ENCODE data around the gene WDR17. TPM values are rescaled to one million over a fixed set of nuclear protein-coding genes. Genes with fewer than 3 reads are reported as not detected.
A peak's percentile ranks its signal among the peaks of the same experiment; 100 is the strongest.
"Not testable (repeated sequence)": the region's sequence is repeated elsewhere in the genome, so short reads cannot be mapped to it uniquely, and the experiment has no call there.

WDR17 gene
- polyA plus RNA-seq, 3 donors = 6.6 to 11.4 (median 8.8) TPM

DNA sequence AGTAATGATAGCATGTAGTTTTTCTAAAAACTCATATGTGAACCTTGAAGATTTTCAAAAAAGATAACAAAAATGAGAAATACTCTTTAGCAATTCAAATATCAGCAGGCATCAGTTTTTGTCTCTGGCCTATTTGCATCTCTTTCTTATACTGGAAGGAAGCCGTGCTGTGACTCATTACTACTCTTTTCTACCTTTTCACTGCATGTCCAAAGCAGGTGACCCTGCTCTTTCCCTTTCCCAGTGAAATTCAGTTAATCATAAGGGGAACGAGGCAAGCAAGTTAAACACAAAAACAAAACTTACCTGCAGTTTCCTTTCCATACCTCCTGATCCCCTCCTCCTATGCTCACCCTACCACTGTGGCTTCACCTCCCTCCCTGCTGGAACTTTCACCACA lies 120.4 kb downstream of the WDR17 start:
- DNase-seq (ENCODE audit: extremely low read depth in 1 of 11, low read depth in 9 of 11, low spot score in 4 of 11) = no peak

DNA sequence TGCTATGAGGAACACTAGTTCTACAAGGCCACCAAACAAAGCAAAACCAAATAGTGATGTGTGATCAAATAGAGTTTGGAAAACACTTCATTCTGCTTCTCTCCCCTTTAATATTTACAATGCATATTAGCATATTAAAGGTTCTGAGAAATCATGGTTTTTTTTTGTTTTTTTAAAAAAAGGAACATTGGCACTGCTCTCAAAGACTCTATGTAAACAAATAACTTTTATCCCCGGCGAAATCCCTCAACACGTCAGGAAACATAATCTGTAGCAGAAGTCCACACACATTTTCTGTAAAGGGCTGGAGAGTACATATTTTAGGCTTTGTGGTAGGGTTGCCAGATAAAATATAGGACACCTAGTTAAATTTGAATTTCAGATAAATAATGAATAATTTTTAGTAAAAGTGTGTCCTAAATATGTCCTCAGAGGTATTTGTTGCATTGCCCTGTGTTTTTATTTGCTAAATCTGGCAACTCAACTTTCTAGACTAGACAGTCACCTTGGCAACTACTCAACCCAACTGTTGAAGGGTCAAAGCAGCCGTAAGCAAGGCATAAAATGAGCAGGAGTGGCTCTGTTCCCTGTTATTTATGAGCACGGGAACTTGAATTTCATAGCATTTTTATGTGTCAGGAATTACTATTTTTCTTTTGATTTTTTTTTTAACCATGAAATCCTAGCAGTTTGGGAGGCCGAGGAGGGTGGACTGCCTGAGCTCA lies 121.2 kb downstream of the WDR17 start:
- no peak for DNase-seq (ENCODE audit: extremely low read depth in 1 of 11, low read depth in 9 of 11, low spot score in 4 of 11)

DNA sequence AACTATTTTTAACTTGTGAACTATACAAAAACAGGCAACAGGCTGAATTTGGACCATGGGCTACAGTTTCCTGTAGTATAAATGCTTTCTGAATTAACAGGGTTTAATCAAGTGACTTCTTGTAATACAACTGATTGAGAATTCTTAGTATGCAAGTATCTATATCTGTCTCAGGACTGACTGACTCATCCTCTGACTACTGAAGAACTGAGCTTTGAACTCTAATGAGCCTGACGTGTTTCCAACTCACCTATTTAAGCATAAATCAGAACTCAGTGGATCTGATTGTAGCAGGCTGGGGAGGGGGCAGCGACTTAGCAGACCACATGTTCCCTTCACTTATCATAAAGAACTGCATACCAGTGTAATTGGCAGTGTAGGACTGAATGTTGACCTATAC lies 122.0 kb downstream of the WDR17 start:
- no peak for DNase-seq (ENCODE audit: extremely low read depth in 1 of 11, low read depth in 9 of 11, low spot score in 4 of 11)

DNA sequence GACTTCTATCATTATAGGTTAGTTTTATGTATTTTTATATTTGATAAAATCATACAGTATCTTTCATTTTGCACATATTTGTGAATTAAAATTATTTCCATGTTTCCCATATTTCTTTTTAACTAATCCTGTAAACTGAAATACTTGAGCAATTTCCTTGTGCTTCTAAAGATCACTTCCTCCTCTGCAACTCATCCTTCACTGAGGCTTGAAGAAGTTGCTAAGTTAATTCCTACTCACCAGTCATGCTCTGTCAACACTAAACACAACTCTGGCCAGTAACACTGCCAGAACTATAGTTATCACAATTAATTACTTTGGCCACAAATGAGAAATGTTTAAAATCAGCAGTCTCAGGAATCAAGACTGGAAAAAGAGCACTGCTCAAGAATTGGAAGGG lies 123.0 kb downstream of the WDR17 start:
- no peak for DNase-seq (ENCODE audit: extremely low read depth in 1 of 11, low read depth in 9 of 11, low spot score in 4 of 11)

DNA sequence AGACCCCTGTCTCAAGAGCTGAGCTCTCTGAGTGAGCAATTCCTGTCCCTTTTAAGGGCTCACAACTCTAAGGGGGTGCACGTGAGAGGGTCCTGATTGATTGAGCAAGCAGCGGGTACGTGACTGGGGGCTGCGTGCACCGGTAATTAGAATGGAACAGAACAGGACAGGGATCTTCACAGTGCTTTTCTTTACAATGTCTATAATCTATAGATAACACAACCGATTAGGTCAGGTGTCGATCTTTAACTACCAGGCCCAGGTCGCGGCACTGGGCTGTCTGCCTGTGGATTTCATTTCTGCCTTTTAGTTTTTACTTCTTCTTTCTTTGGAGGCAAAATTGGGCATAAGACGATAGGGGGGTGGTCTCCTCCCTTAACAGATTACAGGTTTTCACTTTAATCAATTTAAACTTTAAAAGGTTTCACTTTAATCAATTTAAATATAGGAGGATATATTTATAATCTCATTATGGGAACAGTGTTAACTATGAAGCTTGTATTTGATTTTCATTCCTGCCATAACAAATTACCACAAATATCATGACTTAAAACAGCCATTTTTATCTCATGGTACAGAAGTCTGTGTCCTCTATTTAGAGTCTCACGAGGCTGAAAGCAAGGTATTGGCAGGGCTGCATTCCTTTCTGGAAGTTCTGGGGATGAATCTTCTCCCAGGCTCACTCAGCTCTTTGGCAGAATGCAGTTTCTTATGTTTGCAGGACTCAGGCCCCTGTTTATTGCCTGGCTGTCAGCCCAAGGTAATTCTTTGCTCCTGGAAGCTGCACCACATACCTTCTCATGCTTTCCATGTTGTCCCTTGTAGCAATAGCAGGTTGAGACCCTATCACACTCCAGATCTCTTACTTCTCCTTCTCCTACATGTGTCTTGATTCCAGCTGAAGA lies 124.5 kb downstream of the WDR17 start:
- DNase-seq (ENCODE audit: extremely low read depth in 1 of 11, low read depth in 9 of 11, low spot score in 4 of 11) = no peak

DNA sequence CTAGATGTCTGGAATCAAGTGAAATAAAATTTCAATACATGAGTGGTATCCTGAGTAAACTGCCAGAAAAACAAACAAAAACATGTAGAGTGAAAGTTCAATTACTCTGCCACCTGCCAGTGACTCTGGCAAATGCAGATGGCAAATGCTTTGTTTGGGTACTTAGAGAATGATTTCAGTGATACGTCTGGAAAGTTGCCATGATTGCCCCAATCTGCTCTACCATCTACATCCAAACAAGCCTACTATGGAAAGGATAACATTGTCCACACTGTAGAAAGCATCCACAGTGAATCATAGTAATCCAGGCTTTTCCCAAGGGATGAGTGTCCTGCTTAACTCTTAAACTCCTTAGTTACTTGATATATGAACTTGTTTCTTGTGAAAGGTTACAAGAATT lies 126.3 kb downstream of the WDR17 start:
- DNase-seq (ENCODE audit: extremely low read depth in 1 of 11, low read depth in 9 of 11, low spot score in 4 of 11) = no peak

DNA sequence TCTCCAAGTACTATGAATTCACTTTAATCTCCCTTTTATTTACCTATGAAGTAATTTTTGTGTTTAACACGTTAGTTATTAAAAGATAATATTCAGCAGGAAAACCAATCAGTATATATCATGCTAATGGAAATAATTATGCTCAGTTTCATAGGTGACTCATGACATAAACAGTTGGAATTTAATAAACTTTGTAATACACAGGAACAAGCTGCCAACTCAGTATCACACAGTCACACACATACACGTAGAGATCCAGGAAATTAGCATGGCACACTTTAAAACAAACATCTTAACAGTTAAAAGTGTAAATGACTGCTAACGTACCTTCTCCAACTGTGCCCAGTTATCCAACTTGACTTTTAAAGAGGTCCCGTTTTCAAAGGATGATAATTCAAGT lies 127.5 kb downstream of the WDR17 start:
- DNase-seq (ENCODE audit: extremely low read depth in 1 of 11, low read depth in 9 of 11, low spot score in 4 of 11) = no peak

DNA sequence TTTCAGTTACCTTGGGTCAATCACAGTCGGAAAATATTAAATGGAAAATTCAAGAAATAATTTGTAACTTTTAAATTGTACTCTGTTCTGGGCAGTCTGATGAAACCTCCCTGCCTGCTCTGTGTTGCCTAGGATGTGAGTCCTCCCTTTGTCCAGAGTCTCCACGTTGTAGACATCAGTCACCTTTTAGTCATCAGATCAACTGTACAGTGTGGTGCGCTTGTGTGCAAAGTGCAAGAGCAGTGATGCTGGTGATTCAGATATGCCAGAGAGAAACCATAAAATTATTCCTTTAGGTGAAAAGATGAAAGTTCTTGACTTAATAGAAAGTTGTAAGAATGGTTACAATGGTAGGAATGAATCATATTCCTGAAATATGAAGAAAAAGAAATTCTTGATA lies 128.3 kb downstream of the WDR17 start:
- DNase-seq (ENCODE audit: extremely low read depth in 1 of 11, low read depth in 9 of 11, low spot score in 4 of 11) = no peak

DNA sequence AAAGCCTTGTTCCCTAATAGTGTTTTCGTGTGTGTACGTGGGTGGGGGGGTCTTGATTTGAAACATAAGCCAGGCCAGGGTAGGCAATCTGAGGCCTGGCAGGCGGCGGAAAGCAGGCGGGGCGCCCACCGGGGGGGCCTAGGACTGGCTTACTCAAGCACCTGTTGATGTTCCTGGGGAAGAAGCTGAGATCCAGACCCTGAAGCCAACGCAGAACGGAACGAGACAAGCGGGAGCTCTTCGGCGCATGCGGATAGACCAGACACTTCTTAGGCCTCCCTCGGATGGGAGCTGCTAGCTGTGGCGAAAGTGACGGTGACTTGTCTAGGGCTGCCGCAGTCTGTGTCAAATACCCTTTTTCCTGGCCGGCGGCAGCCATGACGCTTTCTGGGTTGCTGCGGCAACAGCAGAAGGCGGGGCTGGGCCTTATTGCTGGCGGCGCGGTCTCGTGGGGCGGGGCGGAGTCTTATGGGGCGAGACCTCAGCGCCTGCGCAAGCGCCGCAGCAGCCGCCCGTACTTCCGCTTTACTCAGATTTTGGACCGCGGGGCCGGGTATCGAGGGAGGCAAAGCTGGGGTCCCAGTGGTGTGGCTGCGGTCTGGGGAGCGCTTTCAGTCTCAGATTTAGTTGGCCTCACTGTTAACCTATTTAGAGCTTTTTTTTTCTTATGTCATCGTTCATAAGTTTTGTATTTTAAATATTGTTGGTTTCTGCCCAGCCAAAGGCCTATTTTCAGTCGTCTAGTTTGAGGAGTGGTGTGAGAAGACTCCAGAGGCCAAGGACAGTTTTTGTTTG lies 129.7 kb downstream of the WDR17 start, which contains the start of gene SPATA4:
Gene SPATA4, minus strand, starts transcription at position 402 of the 795 bp plus-strand sequence. Its CDS starts 23 bp downstream, at position 379.
- peak; percentile 73 to 90 (median 85) for DNase-seq (ENCODE audit: extremely low read depth in 1 of 11, low read depth in 9 of 11, low spot score in 4 of 11)

DNA sequence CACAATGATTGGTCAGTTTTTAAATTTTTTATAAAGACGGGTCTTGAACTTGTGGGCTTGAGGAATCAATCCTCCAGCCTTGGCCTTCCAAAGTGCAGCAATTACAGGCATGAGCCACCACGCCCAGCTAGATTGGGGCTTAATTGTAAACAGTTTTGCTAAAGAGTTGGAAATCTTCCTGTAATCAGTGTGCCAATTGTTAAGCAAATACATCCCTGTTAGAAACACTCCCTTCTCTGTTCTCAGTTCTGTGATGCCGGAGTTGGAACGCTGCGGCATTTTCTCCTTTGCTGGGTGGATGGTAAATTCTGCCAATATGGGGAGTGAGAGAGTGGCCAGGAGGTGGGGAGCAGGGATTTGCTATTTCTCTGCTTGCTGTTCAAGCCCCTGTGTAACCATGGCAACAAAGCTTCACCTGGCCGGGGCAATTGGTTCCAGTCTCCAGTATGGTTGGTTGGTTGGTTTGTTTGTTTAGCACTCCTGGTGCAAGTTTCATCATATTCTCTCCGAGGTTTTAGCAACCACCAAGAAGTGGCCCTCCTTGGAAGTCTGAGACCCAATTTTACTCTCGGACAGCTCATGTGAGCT lies 132.8 kb downstream of the WDR17 start:
- DNase-seq (ENCODE audit: extremely low read depth in 1 of 11, low read depth in 9 of 11, low spot score in 4 of 11) = no peak

DNA sequence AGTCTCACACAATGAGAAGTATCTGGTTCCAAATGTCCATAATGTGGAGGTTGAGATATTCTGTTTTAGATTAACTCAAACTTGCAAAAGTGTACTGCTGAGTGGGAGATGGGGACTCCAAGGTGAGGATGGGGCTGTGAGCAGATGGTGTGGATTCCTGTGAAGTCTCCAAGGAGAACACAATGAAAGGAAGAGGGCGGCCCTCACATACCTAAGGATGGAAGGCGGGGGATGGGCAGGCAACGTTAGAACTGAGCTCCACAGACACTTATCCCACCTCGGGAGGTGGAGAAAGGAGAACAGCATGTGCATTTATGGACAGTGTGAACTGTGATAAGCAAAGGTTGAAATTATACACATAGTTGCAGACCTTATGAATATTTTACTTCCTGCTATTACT lies 139.7 kb downstream of the WDR17 start:
- no peak for DNase-seq (ENCODE audit: extremely low read depth in 1 of 11, low read depth in 9 of 11, low spot score in 4 of 11)

DNA sequence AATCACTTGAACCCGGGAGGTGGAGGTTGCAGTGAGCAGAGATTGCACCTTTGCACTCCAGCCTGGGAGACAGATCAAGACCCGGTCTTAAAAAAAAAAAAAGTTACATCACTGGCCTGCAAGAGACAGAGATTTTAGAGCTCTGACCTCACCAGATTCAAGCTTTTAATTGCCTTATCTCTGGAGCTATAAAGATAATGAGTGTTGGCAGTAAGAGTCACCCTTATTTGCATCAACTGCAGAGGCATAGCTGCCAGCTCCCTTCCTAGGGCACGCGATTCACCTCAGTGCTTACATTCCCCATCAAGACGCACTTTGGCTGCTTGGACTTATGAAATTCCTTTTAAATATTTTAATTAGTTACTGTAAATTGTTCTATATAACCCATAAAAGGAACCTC lies 142.2 kb downstream of the WDR17 start:
- DNase-seq (ENCODE audit: extremely low read depth in 1 of 11, low read depth in 9 of 11, low spot score in 4 of 11) = no peak

DNA sequence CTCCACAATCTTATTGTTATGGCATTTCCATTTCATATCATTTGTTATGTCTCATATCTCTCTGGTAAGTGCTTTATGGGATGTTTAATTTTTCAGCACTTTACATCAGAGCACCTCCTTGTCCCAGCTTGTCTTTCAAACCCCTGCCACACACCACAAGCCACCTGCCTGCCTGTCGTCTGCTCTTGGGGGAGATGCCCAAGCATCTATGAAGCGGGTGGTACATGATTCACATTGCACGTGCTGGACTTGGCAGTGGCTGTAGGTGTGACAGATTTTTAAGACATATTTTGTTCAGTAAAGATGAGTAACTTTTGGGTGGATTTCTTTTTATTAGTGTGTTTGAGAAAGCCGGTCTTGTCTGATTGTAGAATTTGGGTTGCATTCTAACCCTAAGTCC lies 143.9 kb downstream of the WDR17 start:
- DNase-seq (ENCODE audit: extremely low read depth in 1 of 11, low read depth in 9 of 11, low spot score in 4 of 11) = no peak

DNA sequence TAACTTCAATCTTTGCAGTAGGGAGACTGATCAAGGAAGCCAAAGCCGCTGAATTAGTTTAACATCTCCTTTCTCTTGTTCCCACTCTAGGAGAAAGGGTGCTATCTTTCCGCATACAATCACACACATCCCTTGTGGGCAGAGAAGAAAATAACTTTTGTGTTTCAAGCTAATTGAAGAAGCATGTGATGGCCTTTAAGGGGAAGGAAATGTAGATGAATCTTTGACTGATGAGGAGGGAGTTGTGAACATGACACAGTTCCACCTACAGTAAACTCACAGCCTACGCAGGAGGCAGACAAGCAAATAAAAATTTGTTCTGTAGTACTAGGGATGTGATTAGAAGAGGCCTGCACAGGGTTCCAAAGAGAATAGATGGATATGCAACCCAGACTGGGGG lies 144.5 kb downstream of the WDR17 start:
- DNase-seq (ENCODE audit: extremely low read depth in 1 of 11, low read depth in 9 of 11, low spot score in 4 of 11) = no peak

DNA sequence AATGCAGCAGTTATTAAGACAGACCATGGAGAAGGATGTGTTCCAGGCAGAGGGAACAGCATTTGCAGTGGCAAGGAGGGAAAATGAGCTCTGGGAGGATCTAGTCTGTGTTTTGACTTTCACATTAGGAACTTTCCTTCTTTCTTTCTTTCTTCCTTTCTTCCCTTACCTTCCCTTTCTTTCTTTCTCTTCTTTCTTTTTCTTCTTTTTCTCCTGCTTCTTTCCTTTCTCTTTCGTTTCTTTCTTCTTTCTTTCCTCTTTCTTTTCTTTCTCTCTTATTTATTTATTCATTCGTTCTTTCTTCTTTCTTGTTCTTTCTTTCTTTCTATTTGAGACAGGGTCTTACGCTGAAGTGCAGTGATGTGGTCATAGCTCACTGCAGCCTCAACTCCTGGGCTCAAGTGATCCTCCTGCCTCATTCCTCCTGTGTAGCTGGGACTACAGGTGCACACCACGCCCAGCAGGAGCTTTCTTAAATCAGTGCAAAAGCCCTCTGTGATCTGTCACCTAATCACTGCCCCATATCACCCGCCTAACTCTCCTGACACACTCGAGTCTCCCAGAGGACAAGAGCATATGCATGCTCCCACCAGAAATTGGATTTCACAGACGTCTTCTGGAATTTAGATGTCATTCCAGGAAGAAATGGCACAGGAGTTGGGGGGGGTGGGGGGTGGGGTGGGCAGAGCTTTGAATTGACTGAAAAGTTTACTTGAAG lies 145.1 kb downstream of the WDR17 start:
- DNase-seq (ENCODE audit: extremely low read depth in 1 of 11, low read depth in 9 of 11, low spot score in 4 of 11) = no peak

DNA sequence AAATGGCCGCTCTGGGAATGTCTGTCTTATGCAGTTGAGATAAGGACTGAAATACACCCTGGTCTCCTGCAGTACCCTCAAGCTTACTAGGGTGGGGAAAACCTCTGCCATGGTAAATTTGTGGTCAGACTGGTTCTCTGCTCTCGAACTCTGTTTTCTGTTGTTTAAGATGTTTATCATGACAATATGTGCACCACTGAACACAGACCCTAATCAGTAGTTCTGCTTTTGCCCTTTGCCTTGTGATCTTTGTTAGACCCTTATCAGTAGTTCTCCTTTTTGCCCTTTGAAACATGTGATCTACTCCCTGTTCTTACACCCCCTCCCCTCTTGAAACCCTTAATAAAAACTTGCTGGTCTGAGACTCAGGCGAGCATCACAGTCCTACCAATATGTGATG lies 146.7 kb downstream of the WDR17 start:
- not testable (repeated sequence) for DNase-seq (ENCODE audit: extremely low read depth in 1 of 11, low read depth in 9 of 11, low spot score in 4 of 11)

DNA sequence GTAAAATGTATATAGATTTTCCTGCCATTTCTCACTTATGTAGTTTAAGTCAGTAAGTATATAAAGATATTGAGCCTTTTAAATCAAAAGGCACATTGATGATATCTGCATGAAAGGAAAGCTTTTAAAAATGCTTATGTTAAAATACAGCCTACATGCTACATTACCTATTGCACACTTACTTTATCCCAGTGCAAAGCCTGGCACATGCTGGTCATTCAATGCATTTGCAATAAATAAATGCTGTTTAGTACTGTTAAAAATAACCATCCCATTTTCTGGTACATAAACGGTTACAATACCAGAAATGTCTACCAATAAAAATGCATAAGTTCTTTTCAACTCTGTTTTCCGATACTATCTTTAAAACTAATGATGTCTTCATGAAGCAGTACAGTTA lies 151.9 kb downstream of the WDR17 start:
- no peak for DNase-seq (ENCODE audit: extremely low read depth in 1 of 11, low read depth in 9 of 11, low spot score in 4 of 11)

DNA sequence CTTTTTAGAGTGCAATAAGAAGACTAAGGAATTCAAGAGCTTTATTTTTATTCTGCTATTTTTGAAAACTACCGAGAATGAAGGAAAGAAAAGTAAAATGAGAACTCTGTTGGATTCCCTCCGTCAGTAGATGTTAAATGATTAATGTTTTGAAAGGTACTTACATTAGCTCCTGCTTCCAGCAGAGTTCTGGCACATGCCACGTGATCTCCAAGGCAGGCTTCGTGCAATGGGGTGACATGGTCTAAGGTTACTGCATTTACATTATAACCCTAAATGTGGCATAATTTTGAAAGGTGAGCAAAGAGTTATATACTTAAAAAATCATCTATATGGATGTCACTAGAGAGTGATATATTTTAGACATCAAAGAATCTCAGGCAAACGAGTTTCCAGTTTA lies 156.5 kb downstream of the WDR17 start:
- DNase-seq (ENCODE audit: extremely low read depth in 1 of 11, low read depth in 9 of 11, low spot score in 4 of 11) = no peak

DNA sequence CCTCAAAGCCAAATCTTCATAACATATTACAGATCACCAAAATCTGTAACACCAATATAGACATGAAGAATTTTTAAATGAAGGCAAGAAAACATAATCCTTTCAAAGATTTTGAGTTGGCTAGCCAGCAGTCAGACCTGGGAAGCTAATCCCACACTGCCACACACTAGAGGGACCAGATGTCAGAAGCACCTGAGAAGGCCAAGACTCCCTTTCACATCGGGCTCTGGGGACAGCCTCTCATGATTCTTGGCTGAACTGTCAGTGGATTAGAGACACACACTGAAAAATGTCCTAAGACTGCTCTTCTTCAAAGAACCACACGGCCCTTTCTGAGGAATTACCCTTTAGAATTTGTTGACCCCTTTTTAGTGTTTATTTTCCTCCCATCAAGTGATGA lies 157.9 kb downstream of the WDR17 start:
- no peak for DNase-seq (ENCODE audit: extremely low read depth in 1 of 11, low read depth in 9 of 11, low spot score in 4 of 11)

All from renal cortex interstitium (tissue), 11 donors.